ENCODE data around the gene KRT73.

KRT73 gene

DNA sequence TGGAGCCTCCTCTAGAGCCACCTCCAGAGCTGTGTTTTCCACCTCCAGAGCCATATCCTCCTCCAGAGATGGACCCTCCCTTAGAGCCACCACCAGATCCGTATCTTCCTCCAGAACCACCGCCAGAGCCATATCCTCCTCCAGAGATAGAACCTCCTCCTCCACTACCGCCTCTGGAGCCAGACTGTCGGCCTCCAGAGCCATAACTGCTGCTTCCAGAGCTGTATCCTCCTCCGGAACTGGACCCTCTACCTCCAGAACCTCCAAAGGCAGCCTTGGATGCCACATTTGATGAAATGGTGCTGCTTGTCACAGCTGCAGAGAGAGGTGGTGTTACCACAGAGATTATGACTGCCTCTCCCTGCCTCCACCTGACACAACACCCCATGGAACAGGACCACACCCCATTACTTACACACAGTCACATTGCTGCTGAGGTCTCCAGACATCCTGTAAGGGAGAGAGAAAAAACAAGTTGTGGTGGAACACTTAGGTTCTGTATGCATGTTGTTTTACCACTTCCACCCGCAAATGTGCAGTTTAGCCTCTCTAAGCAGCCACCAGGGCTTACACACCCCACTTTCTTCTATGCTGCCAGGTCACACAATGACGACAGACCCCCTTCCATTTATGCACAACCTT lies 26.9 kb upstream of the KRT73 start:
- DNase-seq = no peak

DNA sequence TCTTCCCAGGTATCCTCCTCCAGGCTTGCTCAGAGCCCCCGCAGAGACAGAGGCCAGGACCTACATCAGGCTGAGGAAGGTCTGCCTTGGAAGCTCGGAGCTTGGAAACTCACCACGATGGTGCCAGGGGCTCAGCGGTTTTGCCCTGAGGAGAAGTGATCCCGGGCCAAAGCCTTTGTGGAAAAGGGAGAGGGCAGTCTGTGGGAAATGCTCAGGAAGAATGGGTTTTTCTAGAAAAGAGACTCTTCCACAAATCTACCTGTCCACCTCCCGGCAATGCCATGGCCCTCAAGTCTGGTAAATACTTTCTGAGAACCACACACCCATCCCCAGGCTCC lies 25.7 kb upstream of the KRT73 start:
- DNase-seq = no peak

DNA sequence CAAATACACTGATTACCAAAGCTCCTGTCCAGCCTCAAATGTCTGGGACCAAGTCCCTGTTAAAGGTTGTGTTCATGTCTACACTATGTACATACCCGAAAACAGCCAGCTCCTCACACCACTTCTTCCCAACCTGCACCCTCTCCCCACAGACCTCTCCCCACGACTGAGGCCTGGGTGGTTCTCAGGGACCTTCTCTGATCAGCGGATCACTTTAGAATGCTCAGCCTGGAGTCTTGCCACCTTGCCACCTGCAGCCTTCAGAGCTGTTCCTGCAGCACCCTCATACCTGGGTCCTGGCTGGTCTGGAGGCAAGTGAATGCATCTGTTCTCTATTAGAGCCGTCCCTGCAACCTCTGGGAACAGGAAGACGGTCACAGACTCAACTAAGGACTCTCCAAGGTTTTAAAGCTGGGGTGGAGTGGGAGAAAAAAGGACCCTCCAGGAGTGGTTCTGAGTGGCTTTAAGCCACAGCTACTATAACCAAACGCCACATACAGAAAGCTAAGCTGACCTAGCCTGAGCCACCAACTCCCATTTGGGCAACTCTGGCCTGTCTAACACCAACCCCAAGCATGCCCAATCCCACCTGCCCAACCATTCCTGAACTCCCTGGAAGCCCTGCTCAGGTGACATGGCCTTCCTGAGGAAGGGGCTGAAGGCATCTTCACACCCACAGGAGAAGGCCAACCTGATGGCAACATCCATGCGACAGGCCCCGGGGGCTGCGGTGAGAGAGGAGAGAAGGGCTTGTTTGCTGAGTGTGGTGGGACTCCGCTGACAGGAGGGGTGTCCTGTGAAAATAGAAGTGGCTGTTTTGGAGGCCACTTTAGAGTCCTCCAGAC lies 25.1 kb upstream of the KRT73 start:
- no peak for DNase-seq

- DNase-seq = no peak
Observed at GRCh38 chr12:52641468-52641867, 23.1 kb upstream of the KRT73 start.

DNA sequence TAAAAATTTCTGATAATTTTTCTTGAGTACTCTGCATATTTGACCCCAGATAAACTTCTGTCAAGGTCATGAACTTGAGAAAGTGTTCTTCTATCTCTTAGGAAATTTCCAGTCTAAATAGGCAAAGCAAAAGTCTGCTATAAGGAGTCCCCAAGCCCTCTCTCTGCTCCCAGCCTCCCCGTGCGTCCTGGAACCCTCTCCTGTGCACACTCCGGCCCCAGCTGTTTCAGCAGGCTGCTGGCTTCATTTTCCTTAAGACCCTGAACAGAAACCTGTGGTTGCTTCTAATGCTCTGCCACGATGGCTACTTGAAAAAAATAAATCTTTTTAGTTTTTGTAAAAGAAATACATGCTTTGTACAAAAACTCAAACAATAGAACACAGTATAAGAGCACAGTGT lies 18.9 kb upstream of the KRT73 start:
- no peak for DNase-seq

- DNase-seq = no peak
Observed at GRCh38 chr12:52636592-52637258, 18.4 kb upstream of the KRT73 start.

GRCh38 chr12:52636189-52636588 lies 17.8 kb upstream of the KRT73 start:
- no peak for DNase-seq

DNA sequence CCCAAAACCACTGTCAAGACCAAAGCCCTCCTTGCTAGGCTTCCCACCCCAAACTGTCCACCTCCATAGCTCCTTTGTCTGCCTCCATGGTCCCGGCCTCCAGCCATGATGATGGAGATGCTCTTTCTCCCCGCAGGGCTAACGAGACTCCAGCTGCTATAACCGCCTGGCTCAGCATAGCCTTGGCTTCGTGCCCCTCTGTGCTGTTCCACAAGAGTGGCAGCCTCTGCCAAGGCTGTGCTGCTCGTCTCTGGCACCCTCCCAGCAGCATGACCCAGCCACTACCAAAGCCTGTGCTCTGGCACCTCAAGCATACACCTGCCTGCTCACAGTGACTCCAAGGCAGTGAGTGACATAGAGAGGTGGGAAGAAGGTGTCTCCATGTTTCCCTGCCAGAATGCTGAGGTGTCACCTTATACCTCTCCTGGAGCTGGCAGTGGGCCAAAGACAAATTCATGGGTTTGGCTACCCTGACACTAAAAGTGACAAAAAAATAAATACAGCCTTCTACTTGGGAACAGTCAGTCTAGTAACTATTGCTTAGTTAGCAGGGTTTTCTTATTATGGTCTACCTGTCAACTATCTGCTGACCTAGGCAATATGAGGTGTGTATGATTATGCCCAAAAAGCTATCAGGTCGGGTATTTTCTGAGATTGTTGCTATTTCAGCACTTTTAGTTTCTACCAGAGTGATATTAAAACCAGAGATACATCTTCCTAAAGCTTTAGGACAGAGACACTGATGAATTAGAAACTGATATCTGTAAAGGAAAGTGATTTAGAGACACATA lies 16.1 kb upstream of the KRT73 start:
- DNase-seq = no peak

GRCh38 chr12:52633383-52633782 lies 15.0 kb upstream of the KRT73 start:
- no peak for DNase-seq

DNA sequence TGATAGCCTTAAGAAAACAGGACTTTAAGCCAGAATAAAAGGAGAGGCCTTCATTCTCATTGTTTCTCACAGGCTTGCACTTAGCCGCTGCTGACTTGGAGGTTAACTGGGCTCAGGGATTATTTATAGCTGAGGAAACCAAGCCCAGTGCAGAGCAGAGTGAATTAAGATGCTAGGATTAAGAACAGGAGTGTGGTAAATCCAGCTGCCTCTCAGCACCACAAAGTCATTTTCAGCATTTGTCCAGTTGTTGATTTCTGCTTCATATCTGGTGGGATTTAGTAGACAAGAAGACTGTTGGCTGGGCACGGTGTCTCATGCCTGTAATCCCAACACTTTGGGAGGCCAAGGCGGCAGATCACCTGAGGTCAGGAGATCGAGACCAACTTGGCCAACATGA lies 14.3 kb upstream of the KRT73 start:
- DNase-seq = no peak

DNA sequence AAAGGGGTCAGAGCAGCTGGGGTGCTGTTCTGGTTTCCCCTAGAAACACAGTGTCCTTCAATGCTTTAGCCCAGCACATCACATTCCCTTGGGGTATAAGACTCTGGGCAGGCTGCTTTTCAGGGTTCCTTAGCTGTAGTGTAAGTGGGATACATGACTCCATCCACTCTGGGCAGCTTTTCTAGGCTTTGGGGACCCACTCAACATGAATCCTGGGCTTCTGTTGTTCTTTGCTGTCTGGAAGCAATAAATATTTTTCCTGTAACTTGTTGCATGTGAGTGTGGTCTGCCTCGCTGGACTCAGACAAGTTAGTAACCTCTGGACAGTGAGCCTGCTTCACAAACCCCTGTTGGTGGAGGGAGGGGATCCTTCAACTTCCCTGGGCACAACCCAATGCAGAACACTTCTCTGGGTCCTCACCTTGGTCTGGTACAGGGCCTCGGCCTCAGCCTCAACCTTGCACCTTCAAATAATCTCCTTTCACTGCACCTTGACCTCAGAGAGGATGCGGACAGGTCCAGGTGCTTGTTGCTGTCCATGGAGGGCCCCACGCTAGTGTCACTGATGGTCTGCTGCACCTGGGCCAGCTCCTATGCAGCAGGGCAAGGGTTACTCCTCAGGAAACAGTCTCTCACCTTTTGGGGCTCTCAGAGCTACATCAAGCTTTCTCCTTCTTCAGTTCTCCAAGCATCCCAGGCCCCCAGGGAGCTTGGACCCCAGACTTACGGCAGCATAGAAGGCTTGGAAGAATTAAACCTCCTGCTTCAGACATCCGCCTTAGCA lies 13.5 kb upstream of the KRT73 start:
- DNase-seq = no peak

DNA sequence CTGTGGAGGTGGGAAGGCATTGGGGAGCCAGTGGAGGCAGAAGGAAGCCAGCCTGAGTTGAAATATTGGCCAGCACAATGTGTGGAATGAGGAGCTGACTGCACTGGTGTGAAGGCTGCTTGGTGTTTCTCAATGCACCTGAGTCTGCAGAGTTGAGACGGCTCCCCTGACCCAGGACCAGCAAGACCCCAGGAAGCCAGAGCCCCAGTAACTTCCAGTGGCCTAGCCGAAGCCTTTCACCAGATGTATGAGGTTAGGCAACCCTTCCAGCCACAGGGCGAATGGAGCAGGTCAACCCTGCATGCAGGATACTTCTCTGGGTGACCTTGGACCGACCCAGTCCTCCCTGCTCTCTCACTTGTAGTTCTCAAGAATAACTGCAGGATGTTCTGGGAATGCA lies 12.9 kb upstream of the KRT73 start:
- no peak for DNase-seq

GRCh38 chr12:52630599-52631200 lies 12.3 kb upstream of the KRT73 start:
- no peak for DNase-seq

DNA sequence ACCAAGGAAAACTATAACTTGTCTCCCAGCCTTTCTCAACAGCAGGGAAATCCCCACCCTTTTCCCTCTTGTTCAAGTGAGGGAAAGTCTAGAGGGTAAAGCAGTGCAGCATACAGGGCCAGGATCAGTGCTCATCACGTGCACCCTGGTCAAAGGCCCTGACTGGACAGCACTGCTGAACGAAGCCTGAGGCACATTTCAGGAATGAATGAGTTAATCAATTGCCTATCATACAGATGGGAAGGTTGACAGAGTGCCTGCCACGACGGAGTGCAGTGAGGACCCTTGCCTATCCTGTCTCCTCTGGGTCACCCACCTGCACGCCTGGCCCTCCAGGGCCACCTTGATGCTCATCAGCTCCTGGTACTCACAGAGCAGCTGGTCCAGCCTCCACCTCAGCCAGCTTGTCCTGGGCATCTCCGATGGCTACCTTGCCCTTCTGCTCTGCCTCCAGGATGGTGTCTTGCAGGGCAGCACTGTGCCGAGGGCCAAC lies 11.7 kb upstream of the KRT73 start:
- no peak for DNase-seq

DNA sequence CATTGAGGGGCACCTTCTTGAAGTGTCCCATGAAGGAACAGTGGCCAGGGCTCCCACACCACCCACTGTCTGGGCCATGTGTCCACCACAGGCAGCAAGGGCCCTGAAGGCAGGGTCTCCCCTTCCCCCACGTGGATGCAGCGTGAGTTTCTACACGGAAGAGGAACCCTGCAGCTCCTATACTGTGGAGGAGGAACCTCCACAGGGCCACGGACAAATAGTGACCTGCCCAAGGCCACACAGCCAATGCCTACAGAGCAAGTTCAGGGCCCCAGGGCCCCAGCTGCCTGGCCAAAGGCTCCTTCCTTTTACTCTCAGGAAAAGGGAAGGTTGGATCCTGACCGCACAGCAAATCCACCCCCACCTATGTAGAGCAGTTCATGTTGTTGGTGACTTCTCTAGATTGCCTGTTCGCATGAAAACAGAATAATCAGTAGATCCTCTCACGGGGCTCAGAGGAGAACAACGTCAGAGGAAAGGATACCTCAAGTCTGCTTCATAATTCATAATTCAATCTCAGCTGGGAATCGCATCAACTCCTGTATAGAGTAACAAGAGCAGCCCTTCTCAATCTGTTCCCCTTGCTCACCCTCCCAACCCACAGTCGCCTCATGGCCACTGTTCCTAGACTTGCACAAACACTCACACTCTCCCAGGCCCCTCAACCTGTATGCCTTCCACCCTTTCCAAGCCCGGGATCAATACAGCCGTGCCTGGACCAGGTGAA lies 11.1 kb upstream of the KRT73 start:
- no peak for DNase-seq

- DNase-seq = no peak
Observed at GRCh38 chr12:52628841-52629240, 10.5 kb upstream of the KRT73 start.

DNA sequence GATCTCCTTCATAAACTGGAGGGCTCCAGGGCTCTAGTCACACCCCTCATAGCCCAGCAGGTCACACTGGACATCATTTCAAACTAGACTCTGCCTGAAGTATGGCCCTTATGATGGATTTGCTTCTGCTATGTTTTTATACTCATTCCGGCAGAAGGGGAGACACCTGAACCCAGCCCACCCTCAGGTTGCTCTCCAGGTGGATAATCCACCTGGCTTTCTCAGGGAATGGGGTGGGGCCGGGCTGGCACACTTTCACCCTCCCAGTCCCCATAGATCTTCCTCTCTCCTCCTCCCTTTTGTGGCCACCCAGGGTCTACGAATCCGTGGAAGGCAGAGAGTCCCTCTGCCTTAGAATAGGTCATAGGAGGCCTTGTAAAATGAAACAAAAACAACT lies 9.8 kb upstream of the KRT73 start:
- DNase-seq = no peak

DNA sequence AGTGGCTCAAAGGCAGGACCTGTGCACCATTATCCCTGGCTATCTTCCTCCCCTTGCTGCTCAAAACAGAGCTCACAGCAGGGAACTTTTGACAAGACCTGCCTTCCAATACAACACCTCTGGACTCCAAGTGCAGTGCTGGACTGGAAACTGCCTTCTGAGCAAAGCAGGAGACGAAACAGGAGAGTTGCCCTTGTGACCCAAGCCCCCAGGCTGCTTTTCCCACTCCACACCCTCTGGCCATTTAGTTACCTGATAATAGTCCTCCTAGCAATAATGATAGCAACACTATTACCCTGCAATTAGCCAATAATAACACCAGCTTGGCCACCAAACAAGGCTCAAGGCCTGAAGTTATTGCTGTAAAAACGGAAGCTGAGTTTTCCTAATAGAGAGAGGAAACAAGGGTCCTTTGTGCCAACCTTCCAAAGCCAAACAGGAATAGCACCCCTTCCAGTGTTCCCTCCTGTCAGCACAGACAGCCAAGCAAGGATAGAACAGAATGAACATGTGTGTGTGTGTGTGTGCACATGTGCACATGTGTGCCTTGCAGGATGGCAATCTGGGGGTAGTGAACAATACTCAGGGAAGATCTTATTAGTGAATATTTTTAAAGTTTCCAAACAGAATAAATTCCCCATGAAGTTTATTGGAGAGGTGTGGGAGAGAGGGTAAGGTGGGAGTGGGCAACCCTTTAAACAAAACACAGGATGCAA lies 9.2 kb upstream of the KRT73 start:
- no peak for DNase-seq

DNA sequence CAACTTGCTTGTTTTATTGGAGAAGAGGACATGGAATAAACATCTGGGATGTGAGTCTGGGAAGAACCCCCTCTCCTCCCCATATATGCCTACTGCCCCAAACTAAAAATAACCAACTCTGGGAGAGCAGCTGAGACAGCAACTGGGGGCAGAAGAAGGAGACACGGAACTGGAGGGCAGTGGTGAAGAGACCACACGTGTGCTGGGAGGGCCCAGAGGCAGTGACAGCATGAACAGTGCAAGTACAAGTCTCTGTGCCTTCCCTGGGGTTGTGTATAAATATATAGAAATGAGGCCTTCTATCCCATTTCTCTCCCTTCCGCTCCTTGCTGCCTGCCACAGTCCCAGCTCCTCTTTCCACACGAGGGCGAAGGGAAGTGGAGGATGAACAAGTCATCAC lies 4.0 kb upstream of the KRT73 start:
- no peak for DNase-seq

DNA sequence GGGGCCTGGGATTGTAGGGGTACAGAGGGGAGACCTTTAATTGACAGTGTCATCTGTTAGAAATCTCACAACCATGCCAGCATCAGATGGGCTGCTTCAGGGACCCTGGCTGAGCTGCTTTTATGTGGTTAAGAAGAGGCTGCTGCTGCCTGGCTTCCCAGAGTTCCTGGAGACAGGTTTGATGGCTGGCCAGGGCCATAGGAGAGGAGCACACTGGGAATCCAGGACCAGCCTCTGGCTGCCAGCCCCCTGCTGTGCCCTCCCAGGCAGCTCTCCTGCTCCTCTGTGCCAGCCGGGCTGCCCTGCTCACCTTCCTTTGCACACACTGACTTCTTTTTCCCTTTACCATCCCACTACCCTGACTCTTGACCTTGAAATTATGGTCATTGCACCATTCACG lies 507 bp upstream of the KRT73 start:
- no peak for DNase-seq

GRCh38 chr12:52617403-52617785 lies 965 bp downstream of the KRT73 start:
- DNase-seq = no peak

All from effector CD8-positive, alpha-beta T cell (primary cell).